WI38 (cell line): ENCODE measurements around the gene KRTAP10-6.
"Not testable (repeated sequence)": the region's sequence is repeated elsewhere in the genome, so short reads cannot be mapped to it uniquely, and the experiment has no call there.

Experiments used
- H3K4me3 ChIP-seq: 2 replicates; pipeline ENCODE4 v1.5.1; 2011; ENCODE audit warnings: low read depth, mild to moderate bottlenecking, control low read depth, low read length
- CTCF ChIP-seq: IDR thresholded peaks from 2 replicates; pipeline ENCODE4 v1.5.1; 2012; ENCODE audit warnings: low read depth, mild to moderate bottlenecking, control low read depth, low read length

KRTAP10-6 gene

GRCh38 chr21:44592446-44593311 is at the start of gene KRTAP10-6:
Gene KRTAP10-6 (minus strand): TSS chr21:44592505. CDS start chr21:44592484, 21 bp downstream.
- no peak within 1 kb of the TSS for H3K4me3 ChIP-seq
- TF ChIP-seq CTCF, result no peak

- TF ChIP-seq CTCF, result no peak
Observed at GRCh38 chr21:44640761-44641160, 48.5 kb upstream of the KRTAP10-6 start.

GRCh38 chr21:44639331-44639655 is 47.0 kb upstream of the KRTAP10-6 start:
- TF ChIP-seq CTCF, result no peak
- no peak overlapping the region for H3K4me3 ChIP-seq

More at GRCh38 chr21:44640761-44641160, 48.5 kb upstream of the KRTAP10-6 start:
- no peak overlapping the region for H3K4me3 ChIP-seq

- H3K4me3 ChIP-seq, result not testable (repeated sequence)
Observed at GRCh38 chr21:44638506-44639330, 46.4 kb upstream of the KRTAP10-6 start.

GRCh38 chr21:44637851-44638348 is 45.6 kb upstream of the KRTAP10-6 start:
- not testable (repeated sequence) for H3K4me3 ChIP-seq

- H3K4me3 ChIP-seq, result no peak within 1 kb of the TSS
- no peak for TF ChIP-seq CTCF
Observed at GRCh38 chr21:44637018-44637850, 44.9 kb upstream of the KRTAP10-6 start, which contains the start of gene KRTAP10-10. Gene KRTAP10-10 (plus strand): TSS chr21:44637356. CDS start chr21:44637418, 62 bp downstream.

- TF ChIP-seq CTCF, result no peak
- no peak overlapping the region for H3K4me3 ChIP-seq
Observed at GRCh38 chr21:44636209-44637017, 44.1 kb upstream of the KRTAP10-6 start.
